ENCODE measurements around the gene RNF150.

- TF ChIP-seq POLR2A (IDR thresholded peaks at IDR 0.05) (no peak), CTCF (IDR thresholded peaks at IDR 0.05) (no peak)
Measured at GRCh38 chr4:140849526-140849925, 283.7 kb downstream of the RNF150 start.
